DND-41 (cell line): Measurements from ENCODE around the gene RAD51AP1.

Source experiments
- ATAC-seq: fragments of 200-7000 bp; cut with Tn5 transposase; 3 replicates; pipeline ENCODE4 v1.9.1; 2021; ENCODE audit warnings: low read depth; ENCODE audit not compliant: insufficient read depth
- DNase-seq: peaks from one replicate; pipeline ENCODE4 v3.0.0-alpha.2; 2020
- H2AFZ ChIP-seq: 2 replicates; pipeline ENCODE4 v1.6.0; 2012; ENCODE audit warnings: low read depth, low read length
- H3K27ac ChIP-seq: 2 replicates; pipeline ENCODE4 v1.5.1; 2012; ENCODE audit warnings: low read length, inconsistent platforms
- H3K27me3 ChIP-seq: fragments of 200-600 bp; sonication (generic); 2 replicates; pipeline ENCODE4 v1.6.0; 2012; ENCODE audit warnings: low read length, mild to moderate bottlenecking, inconsistent platforms; ENCODE audit not compliant: insufficient read depth, poor library complexity
- H3K36me3 ChIP-seq: 2 replicates; pipeline ENCODE4 v1.5.1; 2012; ENCODE audit warnings: low read length, inconsistent platforms; ENCODE audit not compliant: insufficient read depth
- H3K4me1 ChIP-seq: 2 replicates; pipeline ENCODE4 v1.5.1; 2012; ENCODE audit warnings: mild to moderate bottlenecking, low read length; ENCODE audit not compliant: insufficient read depth
- H3K4me2 ChIP-seq: 2 replicates; pipeline ENCODE4 v1.6.0; 2012; ENCODE audit warnings: mild to moderate bottlenecking, moderate library complexity, low read length, inconsistent platforms; ENCODE audit not compliant: insufficient read depth
- H3K4me3 ChIP-seq, 2 experiments: fragments of 200-600 bp in 1 of 2; shearing (Covaris generic) in 1 of 2; 2 replicates each; pipeline ENCODE4 v1.5.1; 2012 to 2016; ENCODE audit warnings: inconsistent platforms in 2 of 2, low read length in 2 of 2, mild to moderate bottlenecking in 2 of 2, low read depth in 1 of 2, moderate library complexity in 1 of 2
- H3K79me2 ChIP-seq: 2 replicates; pipeline ENCODE4 v1.6.0; 2012; ENCODE audit warnings: low read length, inconsistent platforms; ENCODE audit not compliant: insufficient read depth
- H3K9ac ChIP-seq: 2 replicates; pipeline ENCODE4 v1.6.0; 2012; ENCODE audit warnings: low read depth, mild to moderate bottlenecking, inconsistent platforms, low read length, moderate library complexity
- H3K9me3 ChIP-seq: 2 replicates; pipeline ENCODE4 v1.5.1; 2012; ENCODE audit warnings: low read length, moderate library complexity, mild to moderate bottlenecking, inconsistent platforms; ENCODE audit not compliant: insufficient read depth, severe bottlenecking
- H4K20me1 ChIP-seq: 2 replicates; pipeline ENCODE4 v1.6.0; 2012; ENCODE audit warnings: low read length; ENCODE audit not compliant: insufficient read depth
- CTCF ChIP-seq: IDR thresholded peaks from 2 replicates; pipeline ENCODE4 v1.5.1; 2012; ENCODE audit warnings: borderline replicate concordance, low read length, moderate library complexity, mild to moderate bottlenecking; ENCODE audit not compliant: poor library complexity, severe bottlenecking; ENCODE audit errors: extremely low read depth
- EZH2 ChIP-seq: IDR thresholded peaks from 3 replicates; pipeline ENCODE4 v1.6.1; 2012; ENCODE audit warnings: borderline replicate concordance, low read depth, mild to moderate bottlenecking, moderate library complexity, low read length, inconsistent platforms; ENCODE audit not compliant: severe bottlenecking

The RAD51AP1 gene

GRCh38 chr12:4538207-4539160, at the start of gene RAD51AP1:
Gene RAD51AP1, plus strand, starts transcription at chr12:4538890. Its CDS starts 50 bp downstream, at chr12:4538940.
- H3K79me2 ChIP-seq = peaks cover 75% of the 10 kb centered on the region
- no peaks in the 10 kb centered on the region for H4K20me1 ChIP-seq
- DNase-seq = peak; percentile 97
- H3K27ac ChIP-seq = peak within 1 kb of the TSS; percentile 98
- TF ChIP-seq EZH2 = no peak
- TF ChIP-seq CTCF = no peak
- ATAC-seq = peak; percentile 97
- H3K27me3 ChIP-seq = no peaks in the 10 kb centered on the region
- no peaks in the 10 kb centered on the region for H3K9me3 ChIP-seq
- H3K36me3 ChIP-seq = peaks cover 40% of the 10 kb centered on the region
- peak within 1 kb of the TSS; percentile 89 for H3K4me2 ChIP-seq
- peak within 1 kb of the TSS; percentile 88 for H3K9ac ChIP-seq
- peak within 1 kb of the TSS; percentile 98 for H2AFZ ChIP-seq
- H3K4me1 ChIP-seq = peaks cover 46% of the 10 kb centered on the region
- peak within 1 kb of the TSS; percentile 44 to 63 for H3K4me3 ChIP-seq

GRCh38 chr12:4489556-4489955, 49.1 kb upstream of the RAD51AP1 start:
- H3K4me3 ChIP-seq = no peak overlapping the region
- no peak overlapping the region for H3K27ac ChIP-seq
- no peaks in the 10 kb centered on the region for H4K20me1 ChIP-seq

GRCh38 chr12:4490973-4491372, 47.7 kb upstream of the RAD51AP1 start:
- Histone ChIP-seq H3K4me3 (no peak overlapping the region), H3K9ac (no peak overlapping the region), H2AFZ (no peak overlapping the region), H3K4me2 (no peak overlapping the region), H3K27me3 (no peaks in the 10 kb centered on the region), H3K27ac (no peak overlapping the region), H3K9me3 (no peaks in the 10 kb centered on the region), H4K20me1 (no peaks in the 10 kb centered on the region), H3K4me1 (no peaks in the 10 kb centered on the region), H3K36me3 (peaks cover 42% of the 10 kb centered on the region; the same call in 1 of the 2 replicates), H3K79me2 (no peaks in the 10 kb centered on the region)
- DNase-seq (no peak), ATAC-seq (no peak)
- TF ChIP-seq CTCF = no peak
- no peak for TF ChIP-seq EZH2

More at GRCh38 chr12:4489556-4489955, 49.1 kb upstream of the RAD51AP1 start:
- no peaks in the 10 kb centered on the region for H3K27me3 ChIP-seq
- no peaks in the 10 kb centered on the region for H3K9me3 ChIP-seq
- ATAC-seq (no peak), DNase-seq (no peak)
- H3K79me2 ChIP-seq = no peaks in the 10 kb centered on the region
- peaks cover 37% of the 10 kb centered on the region; the same call in 1 of the 2 replicates for H3K36me3 ChIP-seq
- H2AFZ ChIP-seq = no peak overlapping the region
- TF ChIP-seq CTCF (no peak), EZH2 (no peak)
- no peaks in the 10 kb centered on the region for H3K4me1 ChIP-seq
- no peak overlapping the region for H3K9ac ChIP-seq
- H3K4me2 ChIP-seq = no peak overlapping the region
